Non-pigmented ciliary epithelial cell (primary cell): ENCODE results near the gene HIVEP3.
"Not testable (repeated sequence)": the region's sequence is repeated elsewhere in the genome, so short reads cannot be mapped to it uniquely, and the experiment has no call there.

Experiments used
- DNase-seq: peaks from one replicate; pipeline ENCODE4 v3.0.0-alpha.2; 2010; ENCODE audit warnings: low read depth

The HIVEP3 gene

GRCh38 chr1:41580520-41581172 lies 338.1 kb downstream of the HIVEP3 start:
- no peak for DNase-seq

- DNase-seq, result no peak
These were observed 338.7 kb downstream of the HIVEP3 start for GRCh38 chr1:41580021-41580420.

DNA sequence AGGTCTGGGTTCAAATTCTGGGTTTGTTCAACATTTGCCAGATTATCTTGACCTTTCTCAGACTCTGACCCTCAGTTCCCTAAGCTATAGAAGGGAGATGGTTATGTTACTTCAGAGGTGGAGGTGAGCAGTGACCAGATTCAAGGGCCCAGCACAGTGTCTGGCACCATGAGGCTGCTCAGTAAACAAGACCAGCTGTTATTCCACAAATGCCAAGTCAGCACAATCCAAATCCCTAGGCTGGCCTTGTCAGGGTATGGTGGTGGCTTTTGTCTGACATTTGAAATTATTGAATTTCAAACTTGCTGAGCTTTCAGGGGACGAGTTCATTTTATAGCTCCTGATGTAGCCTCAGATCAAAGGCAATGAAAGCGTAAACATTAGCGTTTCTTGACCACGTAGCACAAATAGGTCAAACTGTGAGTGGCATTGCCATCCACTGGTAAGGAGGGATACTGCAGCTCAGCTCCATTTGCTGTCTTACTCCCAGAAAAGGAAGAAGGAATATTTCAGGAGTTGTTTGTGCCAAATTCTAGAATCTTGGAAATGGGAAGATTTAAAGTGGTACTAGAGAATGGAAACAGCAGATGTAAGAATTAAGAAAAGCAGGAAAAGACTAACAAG lies 339.9 kb downstream of the HIVEP3 start:
- no peak for DNase-seq

- no peak for DNase-seq
These were observed 342.1 kb downstream of the HIVEP3 start for GRCh38 chr1:41576620-41577019.

DNA sequence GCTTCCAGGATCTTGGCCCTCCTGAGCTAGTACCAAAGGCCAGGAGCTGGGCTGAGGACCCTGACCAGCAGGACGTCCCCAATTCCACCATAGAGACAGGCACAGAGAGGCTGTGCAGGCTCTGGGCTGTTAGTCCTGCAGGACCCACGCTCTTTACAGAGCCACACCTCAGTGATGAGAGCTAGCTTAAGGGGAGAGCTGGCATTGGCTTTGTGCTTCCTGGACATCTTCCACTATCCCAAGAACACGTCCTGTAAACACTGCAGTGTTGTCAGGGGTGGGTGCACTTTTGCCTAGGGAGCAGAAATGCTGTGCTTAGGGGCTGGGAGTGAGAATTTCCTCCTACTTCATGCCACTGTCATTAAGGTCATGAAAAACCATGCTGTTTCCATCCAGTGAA lies 342.5 kb downstream of the HIVEP3 start:
- no peak for DNase-seq

DNA sequence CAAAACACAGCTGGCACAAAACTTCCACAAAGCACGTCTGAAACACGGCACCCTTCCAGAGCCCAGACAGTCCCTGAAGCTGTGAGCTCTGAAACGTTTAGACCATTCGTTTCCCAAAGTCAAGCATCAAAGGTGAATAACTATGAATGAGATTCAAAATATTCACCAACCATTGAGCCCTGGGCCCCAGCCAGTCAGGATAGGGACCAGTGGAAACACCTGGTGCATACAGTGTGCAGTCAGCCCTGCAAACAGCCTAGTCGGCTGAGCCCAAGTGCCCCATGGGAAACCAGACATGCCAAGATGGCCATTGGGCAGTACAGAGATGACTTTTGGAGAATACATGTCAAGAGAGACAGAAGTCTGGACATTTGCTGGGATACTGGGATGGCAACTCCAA lies 343.9 kb downstream of the HIVEP3 start:
- no peak for DNase-seq

DNA sequence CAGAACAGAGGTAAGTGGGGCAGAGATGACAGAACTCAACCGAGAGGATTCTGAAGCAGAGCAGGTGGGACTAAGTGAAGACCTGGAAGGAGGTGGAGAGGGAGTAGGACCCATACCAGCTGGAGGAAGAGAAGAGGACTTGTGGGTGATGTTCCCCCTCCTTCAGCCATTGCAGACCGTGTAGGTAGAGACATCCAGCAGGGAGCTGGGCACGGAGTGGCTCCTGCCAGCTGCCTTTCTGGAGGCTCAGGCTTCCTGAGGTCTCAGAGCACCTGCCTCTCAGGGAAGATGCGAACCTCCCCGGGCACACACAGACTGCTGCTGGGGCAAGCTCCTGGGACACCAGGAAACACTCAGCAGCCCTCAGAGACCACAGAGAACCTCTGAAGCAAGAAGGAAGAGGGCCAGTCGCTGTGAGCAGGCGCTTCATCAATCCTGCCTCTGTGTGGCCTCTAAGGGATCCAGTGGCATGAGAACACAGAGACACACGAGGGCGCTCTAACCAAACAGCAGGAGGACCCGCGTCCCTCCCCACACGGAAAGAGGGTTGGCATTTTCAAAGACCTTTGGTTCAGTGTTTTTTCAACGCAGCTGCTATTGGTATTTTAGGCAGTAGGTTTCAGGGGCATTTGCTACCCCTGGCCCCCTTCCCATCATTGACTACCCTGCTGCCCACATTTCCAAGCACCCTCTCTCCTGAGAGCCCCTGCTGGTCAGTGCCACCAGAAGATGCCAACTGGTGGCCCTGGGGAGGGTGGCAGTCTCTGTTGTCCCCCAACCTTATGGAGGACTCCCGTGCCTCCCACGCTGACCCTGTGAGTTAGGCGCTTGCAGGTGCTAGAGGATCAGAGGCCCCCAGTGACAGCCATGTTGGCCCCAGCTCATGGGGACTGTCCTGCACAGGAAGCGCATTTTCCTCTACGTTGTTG lies 344.7 kb downstream of the HIVEP3 start:
- peak; percentile 54 for DNase-seq

- DNase-seq, result no peak
These were observed 345.5 kb downstream of the HIVEP3 start for GRCh38 chr1:41573194-41573593.

- no peak for DNase-seq
These were observed 346.5 kb downstream of the HIVEP3 start for GRCh38 chr1:41572224-41572623.

DNA sequence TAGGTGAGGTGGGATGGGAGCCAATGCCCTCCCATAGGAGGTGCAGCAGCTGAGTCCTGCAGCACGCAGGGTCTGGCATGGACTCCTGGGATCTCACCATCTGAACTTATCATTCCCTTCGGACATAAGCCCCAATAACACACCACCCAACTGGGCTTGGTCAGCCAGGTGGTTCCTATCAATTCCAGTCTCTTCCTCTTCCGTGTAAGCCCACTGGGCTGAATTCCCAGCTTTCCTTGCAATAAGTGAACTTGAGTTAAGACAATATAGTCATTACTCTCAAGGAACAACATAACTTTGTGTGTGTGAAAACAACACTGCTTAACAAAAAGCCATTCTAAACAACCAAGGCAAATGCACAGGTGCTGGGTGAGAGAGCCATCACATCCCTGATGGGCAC lies 347.7 kb downstream of the HIVEP3 start:
- no peak for DNase-seq

DNA sequence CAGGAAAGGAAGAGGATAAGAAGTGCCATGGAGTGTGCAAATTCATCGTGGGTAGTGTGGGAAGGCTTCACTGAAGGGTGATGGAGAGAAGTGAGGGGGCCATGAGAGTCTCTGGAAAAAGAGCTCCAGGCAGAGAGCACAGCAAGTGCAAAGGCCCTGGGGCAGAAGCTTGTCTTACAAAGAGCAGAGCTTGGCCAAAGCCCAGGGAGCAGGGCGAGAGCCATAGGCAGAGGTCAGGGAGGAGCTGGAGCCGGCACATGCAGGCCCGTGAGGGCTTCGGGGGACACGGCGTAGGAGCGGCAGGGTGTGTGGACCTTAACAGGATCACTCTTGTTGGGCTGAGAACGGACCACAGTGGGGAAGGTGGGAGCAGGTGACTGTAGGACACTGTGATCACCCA lies 350.5 kb downstream of the HIVEP3 start:
- no peak for DNase-seq

GRCh38 chr1:41566969-41567368 lies 351.8 kb downstream of the HIVEP3 start:
- DNase-seq, result no peak

DNA sequence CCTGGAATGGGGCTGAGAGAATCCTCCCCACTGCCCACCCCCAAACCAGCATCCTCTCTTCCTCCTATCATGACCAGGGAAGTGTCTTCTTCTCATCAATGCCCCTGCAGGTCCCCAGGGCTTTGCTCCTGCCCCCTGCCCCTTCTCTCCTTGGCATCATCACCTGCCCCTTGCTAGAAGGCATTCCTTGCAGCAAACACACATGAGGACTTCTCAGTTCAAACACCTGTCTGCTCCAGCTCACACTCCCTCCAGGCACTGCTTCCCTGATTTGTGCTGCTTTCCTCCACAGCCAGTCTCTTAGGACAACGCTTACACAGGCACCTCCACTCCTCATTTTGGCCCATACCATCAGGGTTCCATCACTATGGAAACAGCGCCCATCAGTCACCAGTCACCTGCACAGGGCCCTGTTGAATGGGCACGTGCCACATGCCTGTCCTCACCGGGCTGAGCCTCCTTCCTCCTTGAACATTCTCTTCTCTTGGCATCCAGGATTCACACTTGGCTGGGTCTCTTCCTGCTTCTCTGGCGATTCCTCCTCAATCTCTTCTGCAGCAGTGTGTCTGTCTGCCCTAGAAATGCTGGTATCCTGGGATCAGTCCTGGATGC lies 352.3 kb downstream of the HIVEP3 start:
- DNase-seq, result no peak

- no peak for DNase-seq
These were observed 353.8 kb downstream of the HIVEP3 start for GRCh38 chr1:41564741-41565475.

DNA sequence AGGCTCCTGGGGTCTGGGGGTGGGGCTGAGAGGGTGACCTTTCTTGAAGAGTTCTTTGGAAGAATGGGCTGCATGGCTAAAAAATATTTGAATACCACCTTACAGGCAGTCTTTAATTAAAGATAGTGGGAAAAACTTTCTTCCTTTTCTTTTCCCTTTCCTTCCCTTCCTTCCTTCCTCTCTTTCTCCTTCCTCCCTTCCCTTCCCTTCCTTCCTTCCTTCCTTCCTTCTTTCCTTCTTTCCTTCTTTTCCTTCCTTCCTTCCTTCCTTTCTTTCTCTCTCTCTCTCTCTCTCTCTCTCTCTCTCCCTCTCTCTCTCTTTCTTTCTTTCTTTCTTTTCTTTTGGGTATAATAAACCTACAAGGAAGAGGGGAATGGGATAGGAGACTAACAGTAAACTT lies 356.4 kb downstream of the HIVEP3 start:
- no peak for DNase-seq

DNA sequence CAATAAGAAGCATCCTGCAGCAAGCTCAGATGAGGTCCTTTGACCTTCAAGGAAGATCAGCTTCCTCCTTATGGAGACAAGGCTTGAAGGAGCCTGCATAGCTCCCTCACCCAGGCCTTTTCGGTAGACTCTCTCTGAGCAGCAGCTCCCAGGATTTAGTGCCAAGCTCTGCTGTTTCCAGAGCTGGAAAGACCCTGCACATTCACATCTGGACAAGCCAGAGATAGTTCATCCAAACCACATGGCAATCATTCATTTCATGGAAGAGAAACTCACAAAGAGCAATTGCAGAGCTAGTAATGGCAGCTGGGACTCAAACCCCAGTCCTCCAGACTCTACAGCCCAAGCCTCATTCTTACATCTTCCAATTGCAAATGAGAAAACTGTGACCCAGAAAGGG lies 357.8 kb downstream of the HIVEP3 start:
- no peak for DNase-seq

DNA sequence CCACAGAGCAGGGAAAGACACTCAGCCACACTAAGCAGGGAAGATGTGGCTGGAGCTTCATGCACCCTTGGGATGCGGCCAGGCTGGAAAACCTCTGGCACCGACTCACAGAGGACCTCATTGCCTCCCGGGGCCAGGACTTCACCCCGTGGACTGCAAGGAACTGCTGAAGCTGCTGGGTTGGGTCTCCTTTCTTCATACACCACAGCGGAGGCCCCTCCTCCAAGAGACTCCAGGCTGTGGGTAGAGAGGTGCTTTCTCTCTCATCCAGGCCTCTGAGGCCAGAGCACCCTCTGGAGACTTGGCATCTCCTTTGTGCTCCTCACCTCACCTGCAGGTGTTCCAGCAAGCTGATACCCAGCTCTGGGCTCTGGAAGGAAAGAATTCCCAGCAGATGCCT lies 358.2 kb downstream of the HIVEP3 start:
- DNase-seq, result no peak

DNA sequence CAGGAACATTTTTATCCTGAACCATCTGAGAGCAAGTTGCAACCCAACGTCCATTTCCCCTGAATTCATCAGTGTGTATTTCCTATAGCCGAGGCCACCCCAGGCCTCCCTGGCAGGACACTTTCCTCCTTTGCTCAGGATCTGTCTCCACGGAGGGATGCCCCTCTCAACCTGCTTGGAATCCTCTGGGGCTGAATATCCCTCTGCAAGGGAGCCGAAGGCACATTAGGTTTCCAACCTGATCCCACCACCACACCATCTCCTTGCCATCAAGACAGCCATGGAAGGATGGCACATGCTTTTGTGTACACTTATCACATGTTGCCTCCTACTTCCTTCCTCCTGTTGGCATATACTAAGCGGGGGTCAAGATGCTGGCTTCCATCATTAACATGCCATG lies 359.4 kb downstream of the HIVEP3 start:
- no peak for DNase-seq

- no peak for DNase-seq
These were observed 360.0 kb downstream of the HIVEP3 start for GRCh38 chr1:41558761-41559171.

DNA sequence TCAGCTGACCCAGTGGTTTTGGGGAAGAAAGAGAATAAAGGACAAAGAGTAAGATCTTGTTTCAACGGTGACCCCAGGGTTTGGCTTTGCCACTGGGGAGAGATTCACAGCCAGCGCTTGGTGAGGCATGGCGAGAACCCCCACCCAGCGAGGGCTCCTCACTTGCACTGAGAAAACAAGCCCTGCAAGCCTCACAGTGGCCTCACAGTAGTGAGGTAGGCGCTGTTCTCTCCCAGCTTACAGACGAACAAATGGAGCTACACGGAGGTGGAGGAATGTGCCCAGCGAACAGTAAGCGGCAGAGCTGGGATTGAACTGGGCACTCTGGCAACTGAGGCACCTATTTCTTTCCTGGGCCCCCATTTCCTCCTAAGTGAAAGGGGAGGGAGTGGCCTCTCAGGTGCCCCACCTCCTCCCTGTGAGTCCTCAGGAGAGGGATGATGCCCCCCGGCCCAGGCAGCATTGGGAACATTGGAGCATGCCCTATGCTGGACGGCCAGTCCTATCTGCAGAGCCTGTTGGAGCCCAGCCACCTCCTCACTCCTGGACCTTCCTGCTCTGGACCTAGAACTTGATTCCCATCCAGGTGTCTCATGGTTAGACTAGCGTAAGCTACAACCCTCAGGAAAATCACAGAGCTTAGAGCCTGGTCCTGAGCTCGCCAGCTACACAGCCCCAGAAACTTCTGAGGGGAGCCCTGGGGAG lies 360.8 kb downstream of the HIVEP3 start:
- no peak for DNase-seq

DNA sequence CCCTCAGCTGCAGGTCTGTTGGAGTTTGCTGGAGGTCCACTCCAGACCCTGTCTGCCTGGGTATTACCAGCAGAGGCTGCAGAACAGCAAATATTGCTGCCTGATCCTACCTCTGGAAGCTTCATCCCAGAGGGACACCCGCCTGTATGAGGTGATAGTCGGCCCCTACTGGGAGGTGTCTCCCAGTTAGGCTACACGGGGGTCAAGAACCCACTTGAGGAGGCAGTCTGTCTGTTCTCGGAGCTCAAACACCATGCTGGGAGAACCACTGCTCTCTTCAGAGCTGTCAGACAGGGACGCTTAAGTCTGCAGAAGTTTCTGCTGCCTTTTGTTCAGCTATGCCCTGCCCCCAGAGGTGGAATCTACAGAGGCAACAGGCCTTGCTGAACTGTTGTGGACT lies 364.0 kb downstream of the HIVEP3 start:
- DNase-seq, result not testable (repeated sequence)
